Activated T-helper 2 cell treated with anti-CD3 and anti-CD28 coated beads, Interferon-gamma antibody, Interleukin-2, Interleukin-4, amounts not matched to agents 10 μg/mL and 5 μg/mL and 100 μg/mL, durations not matched to agents 14 hours and 24 hours and 36 hours (primary cell): Measurements from ENCODE around the gene KIF27. TPM values are rescaled to one million over a fixed set of nuclear protein-coding genes. Genes with fewer than 3 reads are reported as not detected.
"Not testable (repeated sequence)": the region's sequence is repeated elsewhere in the genome, so short reads cannot be mapped to it uniquely, and the experiment has no call there.

Experiments used
- DNase-seq: peaks from one replicate; pipeline ENCODE4 v3.0.0; 2021; ENCODE audit warnings: low spot score
- H3K27ac Mint-ChIP-seq: one replicate; pipeline ENCODE4 v1.8.0; 2021; ENCODE audit warnings: mixed read lengths
- H3K27me3 Mint-ChIP-seq: one replicate; pipeline ENCODE4 v1.8.0; 2021; ENCODE audit warnings: low read depth, mixed read lengths
- H3K36me3 Mint-ChIP-seq: one replicate; pipeline ENCODE4 v1.8.0; 2021; ENCODE audit warnings: low read depth, mixed read lengths
- H3K4me1 Mint-ChIP-seq: one replicate; pipeline ENCODE4 v1.8.0; 2021; ENCODE audit warnings: low read depth, mixed read lengths
- H3K4me3 Mint-ChIP-seq: one replicate; pipeline ENCODE4 v1.8.0; 2021; ENCODE audit warnings: low read depth, mild to moderate bottlenecking, moderate library complexity, mixed read lengths
- H3K9me3 Mint-ChIP-seq: one replicate; pipeline ENCODE4 v1.8.0; 2021; ENCODE audit warnings: mixed read lengths
- intact Hi-C: fragments of 100-400 bp; cut with micrococcal nuclease; formaldehyde crosslinking; loops from one replicate; pipeline ENCODE4 v1.15.1; 2023
- total RNA-seq: library from RNA; stranded (reverse); gene quantifications from 2 replicates; pipeline ENCODE4 v1.2.3, GENCODE V29; 2022

Gene KIF27
- total RNA-seq, 1 donor from 2014 or later = 2.3 TPM

- no peaks in the 10 kb centered on the region for H3K36me3 Mint-ChIP-seq
- DNase-seq = no peak
- no peak overlapping the region for H3K27ac Mint-ChIP-seq
- intact Hi-C loops = no loop called here
- no peaks in the 10 kb centered on the region for H3K27me3 Mint-ChIP-seq
- no peaks in the 10 kb centered on the region for H3K9me3 Mint-ChIP-seq
- H3K4me1 Mint-ChIP-seq = peaks cover 18% of the 10 kb centered on the region
- H3K4me3 Mint-ChIP-seq = no peak overlapping the region
These were observed 2.1 kb downstream of the KIF27 start for GRCh38 chr9:83919111-83919510.

GRCh38 chr9:83912194-83912593 is 9.0 kb downstream of the KIF27 start:
- H3K27ac Mint-ChIP-seq, DNase-seq, intact Hi-C loops, H3K36me3 Mint-ChIP-seq, H3K9me3 Mint-ChIP-seq, H3K4me3 Mint-ChIP-seq, H3K4me1 Mint-ChIP-seq, H3K27me3 Mint-ChIP-seq: not testable (repeated sequence)

- H3K9me3 Mint-ChIP-seq = no peaks in the 10 kb centered on the region
- no peak for DNase-seq
- no peak overlapping the region for H3K4me3 Mint-ChIP-seq
- H3K36me3 Mint-ChIP-seq = no peaks in the 10 kb centered on the region
- H3K4me1 Mint-ChIP-seq = no peaks in the 10 kb centered on the region
- intact Hi-C loops = no loop called here
- H3K27ac Mint-ChIP-seq = no peak overlapping the region
- H3K27me3 Mint-ChIP-seq = no peaks in the 10 kb centered on the region
These were observed 15.1 kb downstream of the KIF27 start for GRCh38 chr9:83906144-83906543.

GRCh38 chr9:83900615-83901014 is 20.6 kb downstream of the KIF27 start:
- H3K27me3 Mint-ChIP-seq, DNase-seq, H3K36me3 Mint-ChIP-seq, H3K4me3 Mint-ChIP-seq, H3K27ac Mint-ChIP-seq, H3K4me1 Mint-ChIP-seq, intact Hi-C loops, H3K9me3 Mint-ChIP-seq: not testable (repeated sequence)

GRCh38 chr9:83894301-83894700 is 26.9 kb downstream of the KIF27 start:
- H3K4me3 Mint-ChIP-seq, H3K4me1 Mint-ChIP-seq, H3K27me3 Mint-ChIP-seq, intact Hi-C loops, H3K9me3 Mint-ChIP-seq, H3K36me3 Mint-ChIP-seq, H3K27ac Mint-ChIP-seq, DNase-seq: not testable (repeated sequence)

GRCh38 chr9:83886498-83886897 is 34.7 kb downstream of the KIF27 start:
- intact Hi-C loops, H3K4me1 Mint-ChIP-seq: not testable (repeated sequence)

GRCh38 chr9:83885559-83886240 is 35.5 kb downstream of the KIF27 start:
- H3K4me3 Mint-ChIP-seq, H3K36me3 Mint-ChIP-seq, H3K27me3 Mint-ChIP-seq, DNase-seq, H3K9me3 Mint-ChIP-seq, H3K27ac Mint-ChIP-seq, intact Hi-C loops, H3K4me1 Mint-ChIP-seq: not testable (repeated sequence)

More at GRCh38 chr9:83886498-83886897, 34.7 kb downstream of the KIF27 start:
- H3K4me3 Mint-ChIP-seq, H3K36me3 Mint-ChIP-seq, H3K9me3 Mint-ChIP-seq, H3K27ac Mint-ChIP-seq, H3K27me3 Mint-ChIP-seq, DNase-seq: not testable (repeated sequence)

GRCh38 chr9:83881687-83882408 is 39.4 kb downstream of the KIF27 start:
- H3K27ac Mint-ChIP-seq, H3K4me3 Mint-ChIP-seq, H3K9me3 Mint-ChIP-seq, H3K4me1 Mint-ChIP-seq, DNase-seq, intact Hi-C loops, H3K27me3 Mint-ChIP-seq, H3K36me3 Mint-ChIP-seq: not testable (repeated sequence)

- H3K27ac Mint-ChIP-seq, intact Hi-C loops, H3K9me3 Mint-ChIP-seq, H3K4me3 Mint-ChIP-seq, DNase-seq, H3K36me3 Mint-ChIP-seq, H3K4me1 Mint-ChIP-seq, H3K27me3 Mint-ChIP-seq: not testable (repeated sequence)
These were observed 45.7 kb downstream of the KIF27 start for GRCh38 chr9:83875559-83875958.

- H3K27ac Mint-ChIP-seq, H3K36me3 Mint-ChIP-seq, intact Hi-C loops, H3K4me3 Mint-ChIP-seq, H3K4me1 Mint-ChIP-seq, H3K9me3 Mint-ChIP-seq, H3K27me3 Mint-ChIP-seq, DNase-seq: not testable (repeated sequence)
These were observed 71.3 kb downstream of the KIF27 start for GRCh38 chr9:83849895-83850294.

GRCh38 chr9:83837070-83837643 is 84.1 kb downstream of the KIF27 start:
- H3K27me3 Mint-ChIP-seq, H3K27ac Mint-ChIP-seq, intact Hi-C loops, H3K4me3 Mint-ChIP-seq, H3K4me1 Mint-ChIP-seq, H3K36me3 Mint-ChIP-seq, DNase-seq, H3K9me3 Mint-ChIP-seq: not testable (repeated sequence)

- H3K27ac Mint-ChIP-seq, H3K36me3 Mint-ChIP-seq, DNase-seq, H3K4me1 Mint-ChIP-seq, H3K9me3 Mint-ChIP-seq, H3K4me3 Mint-ChIP-seq, intact Hi-C loops: not testable (repeated sequence)
- peaks cover 13% of the 10 kb centered on the region for H3K27me3 Mint-ChIP-seq
These were observed 90.7 kb downstream of the KIF27 start for GRCh38 chr9:83830426-83831071.
